NCI-H1092 (cell line): ENCODE measurements around the gene DNAJC2.
"Not testable (repeated sequence)": the region's sequence is repeated elsewhere in the genome, so short reads cannot be mapped to it uniquely, and the experiment has no call there.

Experiments used
- DNase-seq: peaks from one replicate; lab custom pipeline; 2025; lab: John Stamatoyannopoulos, UW

The DNAJC2 gene

DNA sequence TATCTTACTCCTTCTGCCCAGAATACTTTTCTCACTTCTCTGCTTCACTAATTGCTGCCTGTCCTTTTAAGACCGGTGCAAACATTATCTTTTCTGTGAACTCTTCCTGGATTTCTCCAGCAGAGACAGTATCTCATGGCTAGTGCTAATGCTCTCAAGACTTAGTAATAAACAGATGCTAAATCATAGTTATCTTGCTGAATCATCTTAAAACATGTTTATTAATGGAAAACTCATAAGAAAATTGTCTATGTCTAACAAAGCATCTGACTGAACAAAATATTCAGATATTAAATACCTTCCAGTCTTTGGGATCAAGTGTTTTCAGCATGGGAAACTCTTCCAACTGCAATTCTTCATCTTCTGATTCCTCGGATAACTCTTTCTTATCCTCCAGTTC, 3.1 kb downstream of the DNAJC2 start:
- DNase-seq = no peak

DNA sequence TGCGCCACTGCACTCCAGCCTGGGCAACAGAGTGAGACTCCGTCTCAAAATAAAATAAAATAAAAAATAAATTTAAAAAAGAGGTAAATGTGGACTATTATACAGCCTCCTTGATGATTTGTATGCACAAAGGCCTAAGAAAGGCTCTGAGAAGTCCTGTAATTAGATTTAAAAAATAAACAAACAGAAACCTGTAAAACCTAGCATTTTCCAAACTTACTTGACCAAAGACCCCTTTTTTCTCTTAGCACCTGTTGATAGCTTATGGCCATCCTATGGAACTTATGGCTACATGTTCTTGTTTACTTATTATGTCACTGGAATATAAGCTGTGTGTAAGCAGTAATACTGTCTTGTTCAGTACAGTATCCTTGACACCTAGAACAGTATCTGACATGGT, 5.7 kb downstream of the DNAJC2 start:
- no peak for DNase-seq

DNA sequence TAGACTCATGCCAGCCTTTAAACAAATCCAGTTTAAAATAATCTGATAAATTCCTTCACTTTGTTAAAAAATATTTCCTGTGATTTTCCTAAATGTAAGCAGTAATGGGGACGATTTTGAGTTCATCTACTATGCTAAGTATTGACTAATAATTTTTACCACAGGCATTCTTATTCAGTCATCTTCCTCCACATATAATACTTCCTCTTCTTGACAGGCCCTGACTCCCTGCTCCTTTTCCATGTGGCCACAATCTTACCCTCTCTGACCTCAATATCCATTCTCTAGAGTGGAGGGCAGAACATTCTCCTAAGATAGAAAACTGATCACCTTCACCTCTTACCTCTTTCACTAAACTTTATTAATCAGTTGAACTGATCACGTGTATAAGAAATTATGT, 7.8 kb downstream of the DNAJC2 start:
- DNase-seq = no peak

DNA sequence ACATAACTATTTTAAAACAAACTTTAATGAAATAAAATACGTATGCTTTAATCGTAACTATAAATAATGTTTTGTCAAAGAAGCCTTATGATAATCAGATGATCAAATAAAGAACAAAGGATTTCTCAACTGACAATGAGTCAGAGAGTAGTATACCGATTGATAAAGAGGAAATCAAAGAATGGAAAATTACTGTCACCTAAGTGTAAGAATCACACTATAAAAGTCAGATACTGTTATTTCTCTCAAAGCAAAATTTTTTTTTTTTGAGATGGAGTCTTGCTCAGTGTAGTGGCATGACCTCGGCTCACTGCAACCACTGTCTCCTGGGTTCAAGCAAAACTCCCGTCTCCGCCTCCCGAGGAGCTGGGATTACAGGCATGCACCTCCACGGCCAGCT, 18.8 kb downstream of the DNAJC2 start:
- DNase-seq = no peak

DNA sequence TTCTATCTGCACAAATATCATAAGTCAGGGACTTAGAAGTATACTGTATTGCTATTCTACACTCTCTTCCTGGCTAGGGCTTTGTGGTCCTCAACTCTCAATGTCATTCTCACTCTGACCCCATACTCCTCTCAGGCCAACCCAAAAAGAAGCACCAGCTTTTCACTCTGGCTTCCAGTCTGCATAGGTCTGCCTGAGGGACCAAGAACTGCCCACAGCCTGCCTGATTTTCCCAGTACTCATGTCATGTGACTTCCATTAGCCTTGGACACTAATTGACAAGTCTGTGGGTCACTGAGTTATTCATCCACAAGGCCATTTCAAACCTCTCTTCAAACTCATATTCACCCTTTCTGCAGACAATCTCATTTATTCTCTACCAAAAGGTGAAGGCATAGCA, 27.6 kb downstream of the DNAJC2 start:
- DNase-seq = no peak

DNA sequence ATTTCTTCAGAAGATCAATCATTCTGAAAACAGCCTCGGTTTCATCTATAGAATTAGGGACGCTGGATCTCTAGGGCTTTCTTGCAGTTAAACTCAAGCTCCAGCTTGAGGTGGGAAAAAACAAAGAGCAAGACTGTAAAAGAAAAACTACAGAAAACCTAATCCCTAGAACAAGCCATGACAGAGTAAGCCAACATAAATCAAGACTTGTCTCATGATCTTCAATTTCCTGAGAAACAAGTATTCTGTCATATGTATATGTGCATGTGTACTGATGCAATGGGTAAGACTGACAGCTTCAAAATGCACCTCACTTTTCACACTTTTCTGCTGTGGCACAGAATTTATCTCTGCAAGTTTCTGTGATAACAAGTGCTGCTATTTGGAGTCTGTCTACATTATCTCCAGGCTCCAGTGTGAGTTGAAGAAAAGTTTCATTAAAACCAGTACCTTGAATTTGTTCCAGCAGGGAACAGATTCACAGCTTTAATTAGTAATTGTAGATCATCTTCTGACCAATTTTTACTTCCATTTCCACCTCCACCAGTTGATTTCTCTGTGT, 28.1 kb downstream of the DNAJC2 start:
- no peak for DNase-seq

DNA sequence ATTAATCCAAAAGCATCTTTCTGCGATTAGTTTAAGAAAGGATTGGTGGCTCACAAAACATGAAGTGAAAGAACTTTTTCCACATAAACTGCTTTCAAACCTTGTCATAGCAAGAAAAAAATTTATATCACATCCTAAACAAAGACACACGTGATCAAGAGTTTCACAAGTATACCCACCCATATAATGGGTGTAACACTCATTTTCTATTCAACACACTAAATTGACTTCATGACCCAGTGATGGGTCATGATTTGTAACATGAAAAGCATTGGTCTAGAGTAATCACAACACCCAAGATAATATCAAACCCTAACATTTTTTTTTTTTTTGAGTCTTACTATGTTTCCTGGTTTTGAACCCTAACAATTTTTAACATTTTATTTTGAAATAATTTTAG, 29.7 kb downstream of the DNAJC2 start:
- DNase-seq = no peak

DNA sequence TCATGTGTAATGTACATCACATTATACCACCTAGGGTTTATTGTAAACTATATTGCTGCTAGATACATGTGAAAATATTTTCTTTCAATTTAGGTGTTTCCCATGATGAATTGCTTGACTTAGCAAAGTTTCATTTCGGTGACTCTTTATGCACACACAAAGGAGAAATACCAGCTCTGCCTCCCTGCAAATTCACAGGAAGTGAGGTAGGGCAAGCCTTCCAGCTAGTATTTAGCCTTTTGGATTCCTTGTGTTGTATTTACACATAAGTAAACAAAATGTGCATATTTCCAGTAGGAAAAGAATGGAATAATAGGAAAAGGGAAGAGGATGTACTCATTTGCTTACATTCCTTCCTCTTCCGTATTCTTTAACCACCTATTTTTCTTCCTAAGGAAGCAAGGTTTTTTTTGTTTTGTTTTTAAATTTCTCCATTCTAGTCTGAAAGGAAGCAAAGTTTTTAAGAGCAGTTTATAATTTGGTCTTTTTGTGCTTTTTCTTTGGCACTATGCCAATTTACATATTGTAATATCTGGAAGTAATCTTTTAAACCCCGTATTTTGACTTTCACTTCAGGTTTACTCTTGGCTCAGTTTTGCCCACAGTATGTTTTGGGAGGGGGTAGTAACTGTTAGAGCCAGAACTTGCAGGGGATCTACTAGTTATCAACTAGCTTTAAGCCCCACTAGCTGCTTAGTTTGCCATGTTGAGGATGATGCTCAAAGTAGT, 36.9 kb downstream of the DNAJC2 start:
- no peak for DNase-seq

DNA sequence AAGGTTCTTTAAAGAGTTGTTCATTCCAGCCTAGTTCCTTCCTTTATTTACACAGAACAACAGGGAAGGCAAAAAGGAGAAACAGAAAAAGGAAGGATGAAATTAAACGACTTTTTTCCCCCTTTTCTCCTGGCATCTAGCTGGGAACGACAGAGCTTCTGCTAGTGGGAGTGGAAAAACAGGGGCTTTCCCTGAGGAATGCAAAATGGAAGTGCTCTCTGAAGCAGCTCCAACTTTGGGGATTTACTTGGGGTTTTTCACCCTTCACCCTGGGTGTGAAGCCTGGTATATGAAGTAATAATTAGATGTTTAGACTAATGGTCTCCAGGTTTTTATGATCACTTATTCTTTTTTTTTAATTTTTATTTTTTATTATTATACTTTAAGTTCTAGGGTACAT, 43.1 kb downstream of the DNAJC2 start:
- no peak for DNase-seq

DNA sequence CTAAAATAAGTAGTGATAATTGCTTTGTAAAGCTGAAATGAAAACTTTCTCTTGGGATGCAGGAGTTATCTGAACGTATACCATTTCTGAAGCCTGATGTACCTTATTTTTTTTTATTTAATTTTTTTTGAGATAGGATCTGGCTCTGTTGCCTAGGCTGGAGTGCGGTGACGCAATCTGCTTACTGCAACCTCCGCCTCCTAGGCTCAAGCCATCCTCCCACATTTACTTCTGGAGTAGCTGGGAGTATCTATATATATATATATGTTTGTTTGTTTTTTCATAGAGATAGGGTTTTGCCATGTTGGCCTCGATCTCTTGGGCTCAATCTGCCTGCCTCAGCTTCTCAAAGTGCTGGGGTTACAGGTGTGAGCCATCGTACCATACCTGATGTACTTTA, 44.9 kb downstream of the DNAJC2 start:
- no peak for DNase-seq

DNA sequence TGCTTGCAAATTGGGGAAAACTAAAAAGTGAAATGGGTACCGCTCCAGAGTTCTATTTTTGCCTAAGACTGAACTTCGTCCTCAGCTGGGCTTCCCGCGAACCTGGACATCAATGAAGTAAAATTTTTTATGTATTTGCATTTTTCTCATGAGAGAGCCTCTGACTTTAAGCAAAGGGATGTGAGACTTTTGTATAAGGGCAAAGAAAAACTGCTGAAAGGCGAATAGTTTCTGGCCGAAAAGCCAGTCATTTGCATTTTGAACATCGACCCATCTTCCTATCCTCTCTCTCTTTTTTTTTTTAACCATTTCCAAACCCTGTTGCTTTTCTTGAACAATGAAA, 46.8 kb downstream of the DNAJC2 start:
- no peak for DNase-seq

DNA sequence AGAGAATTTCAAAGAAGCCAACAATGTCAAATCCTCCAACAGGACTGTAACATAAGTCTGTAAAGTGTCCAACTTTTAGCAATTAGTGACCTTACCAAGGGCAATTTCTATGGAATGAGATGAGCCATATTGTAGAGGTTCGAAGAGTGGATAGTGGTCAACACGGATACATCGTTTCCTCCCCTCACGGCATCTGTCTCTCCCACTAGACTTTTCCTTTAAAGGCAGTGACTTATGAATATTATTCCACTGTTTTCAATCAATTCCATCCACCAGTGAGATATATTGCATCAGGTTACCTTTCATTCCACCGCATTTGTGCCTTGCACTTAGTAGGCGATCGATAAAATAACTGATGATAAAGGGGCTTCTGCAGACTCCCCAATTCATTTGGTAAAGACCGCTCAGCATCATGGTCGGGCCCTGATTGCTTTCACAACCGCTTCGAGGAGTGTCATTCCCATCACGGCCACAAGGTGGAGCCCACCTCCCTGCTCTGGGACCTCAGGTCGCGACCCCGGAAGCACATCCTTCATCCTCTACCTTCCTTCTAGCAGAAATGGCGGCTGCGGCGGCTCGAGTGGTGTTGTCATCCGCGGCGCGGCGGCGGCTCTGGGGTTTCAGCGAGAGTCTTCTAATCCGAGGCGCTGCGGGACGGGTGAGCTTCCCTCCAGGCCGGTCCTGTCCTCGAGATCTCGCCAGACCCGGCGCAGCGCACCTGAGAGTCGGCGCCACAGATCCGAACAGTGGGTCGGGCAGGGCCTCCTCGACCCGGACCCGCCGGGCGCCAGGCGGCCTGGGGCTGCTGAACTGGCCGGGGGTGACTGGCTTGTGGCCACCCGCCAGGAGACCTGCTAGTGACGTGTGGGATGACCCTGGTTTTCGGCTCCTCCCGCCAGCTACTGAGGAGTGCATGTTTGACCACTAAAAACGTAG, 47.4 kb downstream of the DNAJC2 start, which contains the start of gene PMPCB:
PMPCB (plus strand) TSS at position 535 of the 936 bp plus-strand sequence; CDS start at position 560, 25 bp downstream.
- DNase-seq = peak; percentile 93

DNA sequence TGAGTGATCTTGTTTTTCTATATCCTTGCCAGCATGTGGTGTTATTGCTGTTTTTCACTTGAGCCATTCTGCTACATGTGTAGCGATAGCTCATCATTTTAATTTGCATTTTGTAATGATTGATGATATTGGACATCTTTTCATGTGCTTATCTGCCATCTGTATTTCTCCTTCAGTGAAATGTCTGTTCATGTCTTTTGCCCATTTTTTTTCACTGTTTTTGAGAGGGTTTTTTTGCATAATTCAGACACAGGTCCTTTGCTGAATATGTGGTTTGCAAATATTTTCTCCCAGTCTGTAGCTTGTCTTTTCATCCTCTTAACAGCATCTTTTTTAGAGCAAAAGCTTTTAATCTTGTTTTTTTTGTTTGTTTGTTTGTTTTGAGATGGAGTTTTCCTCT, 51.0 kb downstream of the DNAJC2 start:
- no peak for DNase-seq

DNA sequence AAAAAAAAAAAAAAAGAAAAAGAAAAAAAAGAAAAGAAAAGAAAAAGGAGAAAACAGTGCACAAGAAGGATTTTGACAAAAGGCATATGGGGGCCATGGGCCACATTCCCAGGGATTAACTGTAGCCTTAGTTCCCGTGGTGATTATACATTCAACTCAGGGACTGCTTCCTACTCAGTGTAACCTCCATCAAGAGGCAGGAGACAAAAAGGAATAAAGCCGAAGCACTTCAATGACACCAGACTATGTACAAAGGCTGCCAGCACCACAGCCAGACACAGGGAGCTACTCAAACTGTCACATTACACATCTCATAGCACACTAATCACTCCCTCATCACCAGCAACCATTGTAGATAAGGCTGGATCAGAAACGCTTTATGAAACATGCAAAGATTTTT, 52.4 kb downstream of the DNAJC2 start:
- DNase-seq = no peak

DNA sequence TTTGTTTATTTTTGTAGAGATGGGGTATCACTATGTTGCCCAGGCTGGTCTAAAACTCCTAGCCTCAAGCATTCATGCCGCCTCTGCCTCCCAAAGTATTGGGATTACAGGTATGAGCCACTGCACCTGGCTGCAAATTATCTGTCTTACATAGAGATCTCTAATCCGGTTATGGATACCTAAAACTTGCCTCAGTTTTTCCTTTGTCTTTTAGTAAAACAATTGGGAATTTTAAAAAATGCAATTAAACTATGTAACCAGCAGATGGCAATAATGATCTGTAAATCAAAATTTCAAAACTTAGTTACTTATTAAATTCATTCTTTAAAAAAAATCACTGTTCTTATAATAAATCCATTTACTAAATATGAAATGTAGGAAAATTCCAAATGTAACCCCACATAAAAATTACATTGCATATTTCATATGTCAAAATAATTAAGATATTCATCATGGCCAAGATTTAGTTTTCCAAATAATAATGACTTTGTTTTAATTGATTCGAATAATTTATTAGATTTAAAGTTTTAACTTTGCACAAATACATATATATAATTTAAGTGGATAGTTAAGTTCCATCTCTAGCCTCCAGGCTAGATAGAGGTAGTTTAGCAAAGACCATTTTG, 61.7 kb downstream of the DNAJC2 start:
- not testable (repeated sequence) for DNase-seq

DNA sequence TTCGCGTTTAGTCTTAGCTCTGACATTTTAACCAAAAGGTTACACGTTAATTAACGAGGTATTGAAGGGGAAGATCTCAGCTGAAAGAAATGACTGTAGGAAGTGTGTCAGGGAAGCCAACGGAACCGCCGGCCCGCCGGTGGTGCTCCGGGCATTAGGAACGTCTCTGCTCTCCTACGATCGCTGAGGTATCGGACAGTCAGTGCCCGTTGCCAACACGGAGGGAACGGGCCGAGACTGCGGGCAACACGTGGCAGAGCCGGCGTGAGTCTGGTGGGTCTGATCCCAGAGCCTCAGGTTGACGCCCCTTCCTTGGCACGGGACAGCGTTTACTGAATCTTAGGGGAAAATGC, 63.8 kb downstream of the DNAJC2 start:
- not testable (repeated sequence) for DNase-seq

DNA sequence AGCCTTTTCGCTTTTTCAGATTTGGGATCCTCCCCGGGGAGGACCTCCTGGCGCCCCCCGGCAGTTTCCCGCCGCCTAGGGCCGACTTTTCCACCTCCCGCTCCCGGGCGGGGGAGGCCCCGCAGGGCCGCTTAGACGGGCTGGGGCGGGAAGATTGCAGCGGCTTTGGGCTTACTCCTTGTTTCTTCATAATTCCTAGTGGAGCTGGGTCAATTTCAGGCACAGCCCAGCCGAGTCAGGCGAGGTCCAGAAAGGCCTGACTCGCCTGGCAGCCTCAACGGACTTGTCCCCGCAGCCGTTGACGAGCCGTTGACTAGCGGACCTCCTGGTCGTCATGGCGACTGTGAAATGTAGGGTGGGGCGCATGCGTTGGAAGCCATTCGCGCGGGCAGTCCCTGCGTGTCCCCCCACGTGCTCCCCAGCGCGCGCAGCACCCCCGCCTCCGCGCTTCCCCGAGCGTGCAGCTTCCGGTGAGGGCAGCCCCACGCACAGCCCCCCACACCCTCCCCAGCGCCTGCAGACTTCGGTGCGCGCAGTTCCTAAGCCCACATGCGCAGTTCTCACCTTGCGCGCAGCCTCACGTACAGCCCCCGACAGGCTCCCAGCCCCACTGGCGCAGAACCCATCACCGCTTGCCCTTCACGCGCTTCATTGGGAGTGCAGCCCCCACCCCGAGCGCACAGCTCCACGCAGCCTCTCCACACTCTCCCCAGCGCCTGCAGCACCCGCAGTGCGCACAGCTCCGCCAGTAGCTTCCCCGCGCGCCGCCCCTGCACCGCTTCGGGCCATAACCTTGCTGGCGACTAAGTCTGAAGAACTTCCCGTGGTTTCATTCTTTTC, 64.4 kb downstream of the DNAJC2 start:
- DNase-seq = peak; percentile 91

DNA sequence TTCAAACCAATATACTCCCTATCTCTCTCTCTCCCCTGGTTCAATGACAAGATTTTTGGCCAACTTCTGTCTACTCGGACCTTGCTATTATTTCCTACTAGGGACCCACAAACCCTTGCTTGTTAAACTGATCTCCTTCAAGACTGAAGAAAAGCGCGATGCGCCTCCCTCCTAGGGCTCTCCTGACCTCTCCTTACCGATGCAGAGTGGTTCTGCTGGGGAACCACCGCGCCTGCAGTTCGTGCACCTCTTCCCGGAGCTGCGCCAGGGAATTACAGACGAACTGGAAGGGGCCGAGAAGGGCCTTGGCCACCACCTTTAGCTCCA, 65.0 kb downstream of the DNAJC2 start:
- peak; percentile 33 for DNase-seq

DNA sequence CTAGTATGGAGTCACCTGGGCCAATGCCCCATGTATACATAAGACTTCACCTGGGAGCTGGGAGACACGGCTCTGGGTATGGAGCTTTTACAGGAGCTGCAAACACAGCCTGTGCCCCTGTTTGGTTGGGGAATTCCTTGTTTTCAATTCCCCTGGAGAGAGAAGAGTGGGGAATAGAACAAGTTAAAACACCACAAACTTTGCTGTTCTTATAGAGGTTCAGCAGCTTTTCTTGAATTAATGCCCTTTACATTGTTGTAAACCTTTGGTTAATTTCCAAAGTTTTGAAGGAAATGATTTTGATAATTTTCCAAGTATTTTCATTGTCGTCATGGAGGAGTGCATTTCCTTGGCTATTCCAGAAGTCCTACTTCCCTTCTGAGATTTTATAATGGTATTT, 66.4 kb downstream of the DNAJC2 start:
- DNase-seq = not testable (repeated sequence)

DNA sequence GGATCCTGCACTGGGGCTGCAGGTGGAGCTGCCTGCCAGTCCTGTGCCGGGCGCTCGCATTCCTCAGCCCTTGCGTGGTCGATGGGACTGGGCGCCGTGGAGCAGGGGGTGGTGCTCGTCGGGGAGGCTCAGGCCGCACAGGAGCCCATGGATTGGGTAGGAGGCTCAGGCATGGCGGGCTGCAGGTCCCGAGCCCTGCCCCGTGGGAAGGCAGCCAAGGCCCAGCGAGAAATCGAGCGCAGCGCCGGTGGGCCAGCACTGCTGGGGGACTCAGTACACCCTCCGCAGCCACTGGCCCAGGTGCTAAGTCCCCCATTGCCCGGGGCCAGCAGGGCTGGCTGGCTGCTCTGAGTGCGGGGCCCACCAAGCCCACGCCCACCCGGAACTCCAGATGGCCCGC, 69.7 kb downstream of the DNAJC2 start:
- not testable (repeated sequence) for DNase-seq

DNA sequence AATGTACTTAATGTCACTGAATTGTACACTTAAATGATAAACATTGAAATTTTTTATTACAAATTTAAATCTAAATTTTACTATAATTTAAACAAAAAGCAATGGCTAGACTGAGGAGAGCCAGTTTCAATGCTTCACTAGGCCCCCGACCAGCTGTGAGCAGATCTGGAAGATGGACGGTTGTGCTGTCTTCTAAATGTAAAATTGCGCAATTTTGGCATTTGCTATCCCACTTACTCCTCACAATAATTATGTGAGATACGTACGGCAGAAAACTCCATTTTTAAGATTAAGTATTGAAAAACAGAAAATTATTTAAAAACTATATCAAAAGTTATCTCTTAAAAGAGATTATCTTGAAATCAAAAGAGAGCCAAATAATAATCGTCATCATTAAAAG, 71.2 kb downstream of the DNAJC2 start:
- DNase-seq = not testable (repeated sequence)

DNA sequence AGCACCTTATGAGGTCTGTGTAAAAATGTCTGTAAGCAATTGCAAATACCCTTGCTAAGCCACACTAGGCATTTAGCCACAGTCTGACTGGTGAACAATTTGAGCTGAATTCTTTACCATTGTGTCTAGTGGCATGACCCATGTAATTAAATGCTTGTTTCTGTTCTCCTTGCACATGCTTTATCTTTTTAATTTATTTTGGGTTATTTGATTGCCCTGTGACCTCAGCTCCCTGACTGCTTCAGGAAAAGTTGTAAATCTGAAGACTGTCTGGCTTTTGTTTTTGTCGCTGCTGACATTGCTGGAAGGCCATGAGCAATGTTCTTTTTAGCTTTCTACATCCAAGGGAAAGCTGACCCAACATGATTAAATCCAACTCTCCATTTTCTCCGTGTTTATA, 78.3 kb downstream of the DNAJC2 start:
- not testable (repeated sequence) for DNase-seq
